ENCODE measurements around the gene DAGLA. TPM values are rescaled to one million over a fixed set of nuclear protein-coding genes. Genes with fewer than 3 reads are reported as not detected.
"Not testable (repeated sequence)": the region's sequence is repeated elsewhere in the genome, so short reads cannot be mapped to it uniquely, and the experiment has no call there.

DAGLA gene
- total RNA-seq, 2 donors from 2014 or later, result 7.0 to 9.9 TPM

- no peak for ATAC-seq
- DNase-seq, result no peak
- H3K9me3 ChIP-seq, result no peaks in the 10 kb centered on the region
- intact Hi-C loops (cut with DNase I), result no loop called here
- H3K4me3 ChIP-seq, result no peak overlapping the region
- 83% methylated on average over 7 to 8 of the region's 8 CpGs for WGBS, 2 donors
- H3K4me1 ChIP-seq, result peaks cover 31% of the 10 kb centered on the region
- no peak overlapping the region for H3K27ac ChIP-seq
- no peak for TF ChIP-seq POLR2A (IDR thresholded peaks at IDR 0.05)
- TF ChIP-seq, protein P1, sequence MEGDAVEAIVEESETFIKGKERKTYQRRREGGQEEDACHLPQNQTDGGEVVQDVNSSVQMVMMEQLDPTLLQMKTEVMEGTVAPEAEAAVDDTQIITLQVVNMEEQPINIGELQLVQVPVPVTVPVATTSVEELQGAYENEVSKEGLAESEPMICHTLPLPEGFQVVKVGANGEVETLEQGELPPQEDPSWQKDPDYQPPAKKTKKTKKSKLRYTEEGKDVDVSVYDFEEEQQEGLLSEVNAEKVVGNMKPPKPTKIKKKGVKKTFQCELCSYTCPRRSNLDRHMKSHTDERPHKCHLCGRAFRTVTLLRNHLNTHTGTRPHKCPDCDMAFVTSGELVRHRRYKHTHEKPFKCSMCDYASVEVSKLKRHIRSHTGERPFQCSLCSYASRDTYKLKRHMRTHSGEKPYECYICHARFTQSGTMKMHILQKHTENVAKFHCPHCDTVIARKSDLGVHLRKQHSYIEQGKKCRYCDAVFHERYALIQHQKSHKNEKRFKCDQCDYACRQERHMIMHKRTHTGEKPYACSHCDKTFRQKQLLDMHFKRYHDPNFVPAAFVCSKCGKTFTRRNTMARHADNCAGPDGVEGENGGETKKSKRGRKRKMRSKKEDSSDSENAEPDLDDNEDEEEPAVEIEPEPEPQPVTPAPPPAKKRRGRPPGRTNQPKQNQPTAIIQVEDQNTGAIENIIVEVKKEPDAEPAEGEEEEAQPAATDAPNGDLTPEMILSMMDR (IDR thresholded peaks at IDR 0.05), result no peak
- no peaks in the 10 kb centered on the region for H3K36me3 ChIP-seq (replicated peaks in 1 of 2; ENCODE audit: insufficient read depth in 1 of 2, low read depth in 2 of 2)
- H3K27me3 ChIP-seq, result no peaks in the 10 kb centered on the region
Observed at GRCh38 chr11:61659413-61660196, 20.6 kb upstream of the DAGLA start.

- TF ChIP-seq, protein P1 (IDR thresholded peaks at IDR 0.05), result peak in 4 of 7 experiments; percentile 35 to 49 (median 48)
- H3K27me3 ChIP-seq; H3K9me3 ChIP-seq; intact Hi-C loops (cut with DNase I); H3K36me3 ChIP-seq (replicated peaks in 1 of 2; ENCODE audit: insufficient read depth in 1 of 2, low read depth in 2 of 2); H3K4me3 ChIP-seq: not testable (repeated sequence)
- peak; percentile 69 to 92 (median 88) for DNase-seq
- H3K27ac ChIP-seq, result peak overlapping the region in 3 of 4 donors; percentile 1 to 56 (median 12)
- H3K4me1 ChIP-seq, result peaks cover 34% of the 10 kb centered on the region
- ATAC-seq, result peak; percentile 83
- WGBS, 2 donors, result 51 to 68% methylated on average over 4 of the region's 4 CpGs
Observed at GRCh38 chr11:61660997-61661396, 19.2 kb upstream of the DAGLA start.

DNA sequence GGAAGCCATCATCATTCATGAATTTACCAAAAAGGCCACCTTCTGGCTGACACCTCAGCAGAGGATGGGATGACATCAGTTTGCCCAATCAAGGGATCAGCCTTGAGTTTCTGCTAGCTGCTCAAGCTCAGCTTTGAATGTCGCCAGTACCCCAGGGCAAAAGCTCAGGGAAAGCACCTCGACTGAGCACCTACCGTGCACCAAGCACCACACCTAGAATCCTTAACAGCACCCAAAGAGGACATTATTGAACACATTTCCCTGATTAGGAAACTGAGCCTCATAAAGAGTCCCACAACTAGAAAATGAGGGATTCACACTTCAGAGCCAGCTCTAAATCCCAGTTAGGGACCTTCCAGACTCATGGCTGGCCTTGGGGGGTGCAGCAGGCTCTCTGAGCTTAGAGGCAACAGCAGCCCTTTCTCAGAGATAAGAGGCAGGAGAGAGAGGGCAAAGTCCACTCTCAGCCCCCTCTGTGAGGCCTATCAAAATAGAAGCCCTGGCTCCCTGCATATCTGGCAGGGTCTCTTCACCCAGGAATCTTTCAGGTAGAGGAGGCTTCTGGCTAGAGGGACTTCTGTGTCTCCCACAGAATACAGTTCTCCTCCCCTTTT lies 13.4 kb upstream of the DAGLA start:
- Histone ChIP-seq H3K27ac (peak overlapping the region; percentile 62 to 78 (median 74)), H3K4me1 (peaks cover 54% of the 10 kb centered on the region), H3K36me3 (replicated peaks in 1 of 2; ENCODE audit: insufficient read depth in 1 of 2, low read depth in 2 of 2) (no peaks in the 10 kb centered on the region), H3K4me3 (no peak overlapping the region), H3K27me3 (no peaks in the 10 kb centered on the region), H3K9me3 (no peaks in the 10 kb centered on the region)
- WGBS, 2 donors, result 29 to 37% methylated on average over 3 of the region's 3 CpGs
- peak in 2 of 3 donors; percentile 25 to 32 for TF ChIP-seq POLR2A (IDR thresholded peaks at IDR 0.05)
- TF ChIP-seq, protein P1 (IDR thresholded peaks at IDR 0.05), result no peak
- ATAC-seq, result peak; percentile 91
- intact Hi-C loops (cut with DNase I), result no loop called here
- DNase-seq, result peak; percentile 79 to 93 (median 88)

- H3K36me3 ChIP-seq (replicated peaks in 1 of 2; ENCODE audit: insufficient read depth in 1 of 2, low read depth in 2 of 2), result no peaks in the 10 kb centered on the region
- no peaks in the 10 kb centered on the region for H3K9me3 ChIP-seq
- WGBS, 2 donors, result 63 to 84% methylated on average over 5 to 6 of the region's 6 CpGs
- DNase-seq (no peak), ATAC-seq (no peak)
- H3K27me3 ChIP-seq, result no peaks in the 10 kb centered on the region
- intact Hi-C loops (cut with DNase I), result no loop called here
- H3K4me3 ChIP-seq, result no peak overlapping the region
- H3K4me1 ChIP-seq, result peaks cover 57% of the 10 kb centered on the region
- TF ChIP-seq, protein P1 (IDR thresholded peaks at IDR 0.05), result no peak
- no peak for TF ChIP-seq POLR2A (IDR thresholded peaks at IDR 0.05)
- peak overlapping the region; percentile 58 to 78 (median 74) for H3K27ac ChIP-seq
Observed at GRCh38 chr11:61667684-61668305, 12.4 kb upstream of the DAGLA start.
